SK-N-SH (cell line): ENCODE results near the gene PI4K2A. TPM values are rescaled to one million over a fixed set of nuclear protein-coding genes. Genes with fewer than 3 reads are reported as not detected.

ENCODE experiments used
- CHD2 ChIP-seq: fragments of 150-350 bp; IDR thresholded peaks from 2 replicates; pipeline ENCODE4 v1.6.1; 2018; ENCODE audit warnings: low read length; ENCODE audit not compliant: partially characterized antibody
- CTCF ChIP-seq: fragments of 200-600 bp; sonication (generic); IDR thresholded peaks from 2 replicates; pipeline ENCODE4 v1.6.1; 2017; ENCODE audit warnings: antibody characterized with exemption, mild to moderate bottlenecking, moderate library complexity
- ELF1 ChIP-seq: IDR thresholded peaks from 2 replicates; pipeline ENCODE4 v1.4.0; 2012
- EP300 ChIP-seq, 2 experiments: IDR thresholded peaks; 2 replicates each; pipeline versions ENCODE4 v1.4.0 to v1.6.1; 2012; ENCODE audit warnings: borderline replicate concordance in 1 of 2, low read depth in 1 of 2, low read length in 1 of 2
- EZH2phosphoT487 ChIP-seq: fragments of 200-600 bp; sonication (generic); IDR thresholded peaks from 2 replicates; pipeline ENCODE4 v1.6.1; 2017; ENCODE audit warnings: low read depth, mixed run types, mild to moderate bottlenecking, antibody characterized with exemption, moderate library complexity, borderline replicate concordance
- FOXJ3 ChIP-seq: sonication (generic); formaldehyde crosslinking; IDR thresholded peaks from 2 replicates; pipeline ENCODE4 v1.5.1; 2020; ENCODE audit warnings: mild to moderate bottlenecking, missing genetic modification reagents
- FOXM1 ChIP-seq: IDR thresholded peaks from 2 replicates; pipeline ENCODE4 v1.4.0; 2012; ENCODE audit warnings: low read depth, mild to moderate bottlenecking
- GATA2 ChIP-seq: sonication (generic); formaldehyde crosslinking; IDR thresholded peaks from 2 replicates; pipeline ENCODE4 v1.5.0; 2020; ENCODE audit warnings: mild to moderate bottlenecking, missing genetic modification reagents
- JUND ChIP-seq: IDR thresholded peaks from 2 replicates; pipeline ENCODE4 v1.4.0; 2012
- MAX ChIP-seq: IDR thresholded peaks from 2 replicates; pipeline ENCODE4 v1.4.0; 2012; ENCODE audit warnings: low read depth
- MXI1 ChIP-seq: IDR thresholded peaks from 2 replicates; pipeline ENCODE4 v1.6.1; 2012; ENCODE audit warnings: mild to moderate bottlenecking, low read depth, low read length, improper control_type of control experiment
- NFIC ChIP-seq: IDR thresholded peaks from 2 replicates; pipeline ENCODE4 v1.4.0; 2012; ENCODE audit warnings: borderline replicate concordance
- PBX3 ChIP-seq: IDR thresholded peaks from 2 replicates; pipeline ENCODE4; 2012
- POLR2AphosphoS5 ChIP-seq: IDR thresholded peaks from 2 replicates; pipeline ENCODE4 v1.6.1; 2012; ENCODE audit warnings: low read depth, low read length
- RAD21 ChIP-seq: IDR thresholded peaks from 2 replicates; pipeline ENCODE4 v1.6.1; 2012; ENCODE audit warnings: mild to moderate bottlenecking, low read length
- RCOR1 ChIP-seq: fragments of 150-350 bp; IDR thresholded peaks from 2 replicates; pipeline ENCODE4 v1.6.1; 2017; ENCODE audit warnings: antibody characterized with exemption, low read length
- REST ChIP-seq: IDR thresholded peaks from 2 replicates; pipeline ENCODE4 v1.6.1; 2012; ENCODE audit warnings: mild to moderate bottlenecking, low read depth, low read length, moderate library complexity
- RFX5 ChIP-seq: IDR thresholded peaks from 2 replicates; pipeline ENCODE4 v1.6.1; 2012; ENCODE audit warnings: mild to moderate bottlenecking, improper control_type of control experiment, low read length
- RXRA ChIP-seq: IDR thresholded peaks from 2 replicates; pipeline ENCODE4 v1.4.0; 2012; ENCODE audit warnings: low read depth, mild to moderate bottlenecking, borderline replicate concordance
- TAF1 ChIP-seq: IDR thresholded peaks from 2 replicates; pipeline ENCODE4 v1.6.1; 2012; ENCODE audit warnings: low read depth, mild to moderate bottlenecking, low read length, moderate library complexity, borderline replicate concordance
- TCF12 ChIP-seq: IDR thresholded peaks from 2 replicates; pipeline ENCODE4 v1.4.0; 2012
- TEAD4 ChIP-seq: IDR thresholded peaks from 2 replicates; pipeline ENCODE4 v1.4.0; 2012; ENCODE audit warnings: mild to moderate bottlenecking, borderline replicate concordance; ENCODE audit not compliant: insufficient read depth
- USF1 ChIP-seq: IDR thresholded peaks from 2 replicates; pipeline ENCODE4 v1.4.0; 2012; ENCODE audit warnings: low read depth, borderline replicate concordance
- USF2 ChIP-seq: fragments of 150-350 bp; IDR thresholded peaks from 2 replicates; pipeline ENCODE4 v1.6.1; 2017; ENCODE audit warnings: antibody characterized with exemption, low read length, low read depth, borderline replicate concordance
- ZBTB33 ChIP-seq: IDR thresholded peaks from 2 replicates; pipeline ENCODE4 v1.4.0; 2012; ENCODE audit warnings: low read depth, borderline replicate concordance
- polyA plus RNA-seq, 3 experiments: library from polyadenylated mRNA; depleted of rRNA; stranded (reverse); fragments of >200 nt; gene quantifications; 2 replicates each; pipeline ENCODE4 v1.2.3, GENCODE V29; 2012

PI4K2A gene
- polyA plus RNA-seq, 1 of the 3 experiments (the other 2 are of a cell fraction): 23.8 TPM

GRCh38 chr10:97708976-97709946 lies 68.8 kb downstream of the PI4K2A start (continued):
- TF ChIP-seq REST: no peak
- 0 out of 2 replicates have a peak, but pooled peaks have one; percentile 32 for TF ChIP-seq TEAD4
- TF ChIP-seq FOXJ3 (CRISPR knock-in tag): no peak
- TF ChIP-seq MAX: no peak
- no peak for TF ChIP-seq RXRA
- TF ChIP-seq CHD2: no peak
- TF ChIP-seq EZH2phosphoT487: no peak
- no peak for TF ChIP-seq RCOR1
- TF ChIP-seq CTCF: peak; percentile 81
- TF ChIP-seq JUND: no peak
- no peak for TF ChIP-seq TAF1
- TF ChIP-seq RAD21: peak; percentile 73
- TF ChIP-seq USF1: no peak
- TF ChIP-seq TCF12: no peak
- TF ChIP-seq POLR2AphosphoS5: no peak
- no peak for TF ChIP-seq USF2
- no peak for TF ChIP-seq PBX3
- TF ChIP-seq GATA2 (CRISPR knock-in tag): no peak
- TF ChIP-seq FOXM1: no peak
- no peak for TF ChIP-seq NFIC
- TF ChIP-seq ELF1: no peak
- no peak for TF ChIP-seq EP300 (IDR thresholded peaks at IDR 0.05; ENCODE audit: borderline replicate concordance in 1 of 2, low read depth in 1 of 2, low read length in 1 of 2)
- TF ChIP-seq RFX5: no peak
- no peak for TF ChIP-seq ZBTB33
- no peak for TF ChIP-seq MXI1
